CD4-positive, alpha-beta T cell treated with Interleukin-21 for 1 hour (primary cell): ENCODE results near the gene SERPINB5.
A peak's percentile ranks its signal among the peaks of the same experiment; 100 is the strongest.

Source experiments
- DNase-seq: peaks from one replicate; pipeline ENCODE4 v3.0.0-alpha.2; 2020

Gene SERPINB5

DNA sequence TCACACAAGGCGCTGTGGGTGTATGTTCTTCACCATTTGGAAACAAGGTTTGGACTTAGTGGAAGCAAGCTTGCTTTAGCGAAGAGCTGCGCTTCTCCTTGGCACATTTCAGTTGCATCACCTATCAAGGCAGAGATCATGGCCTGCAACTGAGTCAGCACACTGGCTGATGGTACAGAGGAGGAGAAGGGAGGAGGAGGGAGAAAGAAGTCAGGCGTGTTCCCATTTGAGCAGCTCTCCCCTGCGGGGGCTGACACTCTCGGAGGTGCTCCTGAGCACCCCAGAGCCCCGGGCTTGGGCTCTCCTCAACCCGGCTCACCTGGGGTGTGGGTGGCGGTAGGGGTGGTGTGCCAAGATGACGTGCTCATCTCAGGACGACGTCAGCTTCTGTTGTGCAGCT lies 6.0 kb upstream of the SERPINB5 start:
- no peak for DNase-seq

DNA sequence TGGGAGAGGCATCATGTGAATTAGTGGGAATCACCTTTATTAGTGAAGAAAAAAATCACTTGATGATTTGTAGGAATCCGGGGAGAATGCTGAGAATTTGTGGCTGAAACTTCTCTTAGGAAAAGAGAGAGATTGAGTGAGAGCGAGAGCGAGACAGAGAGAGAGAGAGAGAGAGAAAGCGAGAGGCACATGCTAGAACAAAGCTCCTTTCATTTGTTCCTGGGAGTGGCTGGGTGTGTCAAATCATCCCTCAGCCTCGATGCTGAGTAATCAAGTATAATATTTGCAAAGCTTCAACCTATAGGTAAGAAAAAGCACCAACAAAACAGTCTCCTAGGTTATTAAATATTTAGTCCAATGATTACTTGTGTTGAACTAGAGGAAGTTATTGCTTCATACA lies 4.4 kb upstream of the SERPINB5 start:
- no peak for DNase-seq

DNA sequence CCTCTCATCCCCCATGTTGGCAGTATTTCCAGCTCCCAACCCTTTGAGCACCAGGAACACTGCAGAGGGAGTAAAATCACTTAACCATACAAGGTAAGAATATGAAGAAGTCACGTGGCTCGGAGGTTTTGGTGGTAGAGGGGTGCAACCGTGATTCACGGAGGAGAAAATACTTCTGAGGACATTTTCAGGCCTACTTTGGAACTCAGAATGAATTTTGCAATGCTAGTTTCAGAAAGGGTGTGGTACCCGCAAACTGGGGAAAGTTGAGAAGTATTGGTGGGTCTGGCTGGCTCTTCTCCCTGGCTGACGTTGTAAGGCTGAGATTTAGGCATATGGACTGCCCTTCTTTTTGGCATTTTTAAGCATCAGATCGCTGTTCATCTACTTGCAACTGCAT lies 442 bp downstream of the SERPINB5 start:
- no peak for DNase-seq

DNA sequence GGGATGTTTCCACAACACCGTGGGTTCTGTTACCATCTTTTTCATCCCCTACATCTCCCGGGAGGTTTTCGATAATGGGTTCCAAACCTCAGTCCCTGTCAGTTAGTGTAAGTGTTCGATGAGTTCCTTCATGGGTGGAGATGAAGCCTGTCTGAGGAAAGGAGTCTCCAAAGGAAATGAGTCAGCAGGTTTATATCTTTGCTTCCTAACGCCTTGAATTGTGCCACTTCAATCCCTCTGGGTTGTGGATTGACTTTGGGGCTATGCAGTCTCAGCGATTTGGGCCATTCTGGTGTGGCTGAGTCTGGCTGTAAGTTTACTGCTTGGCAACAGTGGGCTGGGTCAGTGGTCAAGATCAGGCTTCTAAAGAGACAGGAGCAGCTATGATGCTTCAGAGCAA lies 1.2 kb downstream of the SERPINB5 start:
- DNase-seq, result no peak

DNA sequence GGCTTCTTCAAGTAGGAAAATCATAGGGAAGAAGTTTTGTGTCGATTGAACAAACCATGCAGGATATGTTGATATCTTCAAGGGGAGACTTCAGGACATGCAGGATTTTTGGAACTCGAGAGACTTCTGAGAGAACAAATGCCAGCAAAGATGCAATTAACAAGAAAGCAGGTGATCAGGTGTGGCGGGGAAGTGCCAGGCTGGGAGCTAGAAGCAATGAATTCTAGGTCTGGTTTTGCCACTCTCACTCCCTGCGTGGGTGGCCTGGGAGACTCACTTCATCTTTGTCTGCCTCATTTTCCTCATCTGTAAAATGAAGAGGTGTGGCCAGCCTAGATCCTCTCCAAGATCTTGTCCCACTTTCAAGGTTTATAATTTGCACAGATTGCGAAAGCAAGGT lies 3.1 kb downstream of the SERPINB5 start:
- DNase-seq, result no peak

DNA sequence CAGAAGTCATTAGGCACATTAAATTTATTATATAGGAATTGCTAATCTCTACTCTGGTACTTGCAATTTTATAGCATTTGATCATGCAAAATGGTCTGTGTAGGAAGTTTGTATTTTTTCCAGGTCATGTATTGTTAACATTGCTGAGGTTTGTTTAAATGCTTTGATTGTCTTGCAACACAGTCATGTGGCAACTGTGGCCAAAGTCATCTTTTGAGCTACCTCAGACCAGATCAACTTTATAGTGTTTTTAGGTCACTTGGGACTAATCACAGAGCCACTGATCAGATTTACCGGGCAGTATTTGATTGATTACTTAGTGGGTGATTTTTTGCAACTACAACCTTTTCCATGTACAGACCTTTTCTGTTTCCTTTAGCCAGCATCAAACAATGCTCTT lies 3.7 kb downstream of the SERPINB5 start:
- DNase-seq, result no peak

DNA sequence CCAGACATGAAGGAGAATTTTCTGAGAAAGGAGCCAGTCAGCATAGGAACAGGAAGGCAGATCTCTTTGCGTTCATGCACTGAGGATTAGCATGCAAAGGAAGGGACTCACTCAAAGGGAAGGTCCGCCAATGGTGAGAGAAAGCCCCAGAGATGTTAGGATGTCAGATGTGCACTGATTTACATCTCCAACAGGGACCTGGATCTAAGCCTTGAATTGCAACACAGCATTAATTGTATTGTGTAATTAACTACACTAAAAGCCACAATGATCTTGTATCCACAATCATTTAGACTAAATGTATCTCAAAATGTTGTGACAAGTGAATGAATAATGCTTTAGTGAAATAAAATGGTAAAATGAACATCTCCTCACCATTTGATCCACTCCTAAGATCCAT lies 4.2 kb downstream of the SERPINB5 start:
- DNase-seq, result no peak

DNA sequence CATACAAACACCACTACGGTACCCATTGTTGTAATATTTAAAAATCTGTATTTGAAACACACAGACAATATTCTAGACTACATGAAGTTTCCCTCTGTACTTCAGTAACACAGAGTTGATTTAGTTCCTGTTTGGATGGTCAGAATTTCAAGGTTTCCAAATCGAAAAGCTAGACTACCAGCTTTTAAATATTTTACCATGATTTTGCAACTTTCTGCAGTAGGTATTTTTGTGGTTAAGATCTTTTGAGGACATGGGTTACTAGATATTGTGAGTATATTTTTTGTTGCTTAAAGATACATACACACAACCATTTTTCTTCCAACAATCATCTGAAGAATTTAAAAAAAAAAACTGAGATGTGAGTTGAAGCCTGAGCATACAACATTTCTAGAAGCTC lies 10.9 kb downstream of the SERPINB5 start:
- DNase-seq, result no peak

DNA sequence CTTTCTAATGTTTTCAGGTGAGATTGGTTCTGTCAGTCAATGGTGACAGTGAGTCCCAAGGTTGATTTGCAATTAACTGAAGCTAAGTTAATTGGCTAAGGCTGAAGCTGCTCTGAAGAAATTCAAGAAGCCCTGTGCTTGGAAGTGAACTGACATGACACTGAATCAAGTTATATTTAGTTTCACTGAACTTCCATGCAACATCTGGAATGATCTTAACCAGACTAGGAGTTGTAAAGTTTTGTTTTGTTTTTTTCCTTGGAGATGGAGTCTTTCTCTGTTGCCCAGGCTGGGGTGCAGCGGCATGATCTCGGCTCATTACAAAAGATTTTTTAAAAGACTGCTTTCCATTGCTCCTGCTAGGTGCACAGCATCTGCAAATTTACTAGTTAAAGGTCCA lies 11.4 kb downstream of the SERPINB5 start:
- DNase-seq, result no peak

DNA sequence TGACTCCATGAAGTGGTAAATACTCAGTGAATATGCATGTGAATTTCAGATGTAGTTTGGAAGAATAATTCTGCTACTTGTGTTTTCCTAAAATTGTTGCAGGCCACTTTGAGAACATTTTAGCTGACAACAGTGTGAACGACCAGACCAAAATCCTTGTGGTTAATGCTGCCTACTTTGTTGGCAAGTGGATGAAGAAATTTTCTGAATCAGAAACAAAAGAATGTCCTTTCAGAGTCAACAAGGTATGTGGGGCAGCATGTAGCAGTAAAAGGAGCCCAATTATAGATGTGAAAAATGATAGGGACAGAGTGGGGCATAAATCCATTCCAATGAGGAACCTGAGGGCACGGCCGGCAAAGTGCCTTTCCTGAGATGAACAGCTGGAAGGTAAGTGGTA lies 16.1 kb downstream of the SERPINB5 start:
- DNase-seq, result no peak

DNA sequence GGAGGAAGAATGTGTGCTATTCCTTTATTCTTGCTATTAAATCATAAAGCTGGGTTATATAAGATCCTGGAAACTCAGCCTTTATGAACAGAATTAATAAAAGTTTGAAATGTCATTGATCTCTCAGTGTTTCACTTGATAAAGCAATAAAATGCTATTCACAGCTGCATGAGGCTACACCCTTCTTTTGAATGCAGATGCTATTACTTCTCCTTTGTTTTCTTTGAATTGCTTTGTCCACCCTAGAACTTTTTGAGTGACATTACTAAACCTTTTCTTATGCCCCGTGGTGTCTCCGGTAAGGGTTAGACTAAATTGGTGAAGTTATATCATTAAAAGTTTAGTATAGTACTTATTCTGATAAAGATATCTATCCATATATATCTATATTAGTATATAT lies 18.9 kb downstream of the SERPINB5 start:
- DNase-seq, result no peak

DNA sequence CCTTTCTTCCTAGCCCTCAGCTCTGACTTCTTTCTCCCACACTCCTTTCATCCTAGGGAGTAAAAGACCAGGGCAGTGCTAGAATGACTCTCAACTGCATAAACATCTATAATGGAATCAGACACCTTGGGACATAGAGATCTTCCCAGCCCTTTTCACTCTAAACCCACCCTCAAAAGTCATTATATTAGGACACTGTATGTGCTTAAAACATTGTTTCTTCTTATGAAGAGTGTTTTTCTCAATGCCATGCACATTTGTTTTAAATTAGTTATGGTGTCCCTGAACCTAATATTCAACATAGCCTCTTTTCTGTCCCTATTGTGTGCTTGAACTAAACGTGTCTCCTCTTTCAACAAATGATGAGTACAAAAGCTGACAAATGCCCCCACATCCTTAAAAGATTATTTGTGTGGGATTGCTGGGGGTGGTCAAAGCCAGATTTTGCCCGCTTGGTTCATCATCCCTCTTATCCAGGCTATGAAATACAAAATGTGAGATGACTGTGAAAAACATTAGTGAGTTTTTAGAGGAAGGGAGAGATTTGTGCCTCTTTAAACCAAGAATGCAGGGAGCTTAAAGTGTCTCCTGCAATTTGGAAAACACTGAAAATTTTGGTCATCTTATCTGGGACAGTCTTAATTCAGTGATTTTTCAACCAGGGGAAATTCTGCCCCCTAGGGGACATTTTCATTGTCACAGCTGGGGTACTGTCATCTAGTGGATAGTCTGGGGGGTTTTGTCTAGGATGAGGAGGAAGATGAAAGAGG lies 29.0 kb downstream of the SERPINB5 start:
- DNase-seq, result peak; percentile 12

DNA sequence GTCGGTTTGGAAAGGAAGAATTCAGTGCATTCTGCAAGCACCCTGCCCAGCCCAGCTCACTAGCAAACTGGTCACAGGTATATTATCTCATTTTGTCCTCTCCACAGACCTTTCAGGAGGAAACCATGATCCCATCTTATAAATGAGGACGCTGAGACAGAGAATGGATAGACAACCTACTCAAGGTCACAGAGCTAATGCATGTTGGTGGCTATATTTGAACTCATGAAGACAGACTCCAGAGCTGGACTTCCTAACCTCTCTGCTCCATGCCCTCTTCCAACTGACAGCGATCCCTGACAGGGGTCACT lies 29.5 kb downstream of the SERPINB5 start:
- no peak for DNase-seq

DNA sequence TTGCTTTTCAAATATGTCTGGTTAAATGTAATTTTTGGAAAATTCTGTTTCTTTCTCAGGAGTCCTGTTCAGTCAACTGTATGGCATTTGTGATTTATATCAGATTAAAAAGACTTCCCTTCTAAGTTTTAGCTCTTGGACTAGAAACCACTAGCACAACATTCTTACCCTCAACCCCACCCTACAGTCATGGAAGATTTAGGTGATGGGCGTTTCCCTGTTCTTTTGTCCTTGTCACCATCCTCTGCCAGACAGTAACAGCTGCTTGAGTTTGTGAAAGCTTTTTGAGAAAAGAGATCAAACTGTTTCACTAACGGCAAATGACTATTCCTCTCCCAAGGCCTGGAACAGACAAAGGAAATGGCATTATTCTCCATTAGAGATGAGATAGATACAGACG lies 31.8 kb downstream of the SERPINB5 start:
- no peak for DNase-seq

DNA sequence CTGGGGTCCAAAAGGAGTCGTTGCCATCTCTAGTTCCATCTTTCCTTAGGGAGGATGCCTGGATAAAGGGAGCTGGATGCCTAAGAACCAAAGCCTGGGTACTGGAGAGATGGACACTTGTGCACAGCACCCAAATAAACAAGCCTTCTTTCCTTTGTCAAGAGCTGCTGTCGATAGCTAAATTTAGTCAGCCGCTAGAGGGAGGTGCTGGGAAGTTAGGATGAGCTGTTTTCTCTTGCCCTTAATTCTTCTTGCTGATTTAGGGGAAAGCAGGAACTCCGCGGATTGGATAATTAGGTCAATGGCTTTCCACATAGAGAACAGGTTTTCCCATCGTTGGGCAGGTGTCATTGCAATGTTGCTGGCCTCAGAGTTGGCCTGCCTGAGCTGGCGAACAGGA lies 34.5 kb downstream of the SERPINB5 start:
- peak; percentile 4 for DNase-seq

DNA sequence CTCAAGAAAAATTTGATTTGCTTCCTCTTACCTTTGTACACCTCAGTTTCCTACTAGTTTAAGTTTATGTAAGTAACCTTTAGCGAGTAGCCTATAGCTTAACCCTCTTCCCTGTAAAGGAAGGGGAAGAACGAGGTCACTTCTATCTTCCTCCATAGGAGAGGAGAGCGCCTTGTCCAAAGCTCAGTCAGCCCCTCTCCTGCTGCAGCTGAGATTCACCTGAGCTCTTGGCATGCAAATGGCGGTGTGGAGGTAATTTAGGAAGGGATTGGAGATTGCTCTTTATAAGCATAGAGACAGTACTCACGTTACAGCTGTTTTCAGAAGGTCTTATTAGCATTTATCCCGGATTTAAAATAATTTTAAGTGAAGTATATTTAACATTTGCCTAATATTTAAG lies 37.6 kb downstream of the SERPINB5 start:
- no peak for DNase-seq

DNA sequence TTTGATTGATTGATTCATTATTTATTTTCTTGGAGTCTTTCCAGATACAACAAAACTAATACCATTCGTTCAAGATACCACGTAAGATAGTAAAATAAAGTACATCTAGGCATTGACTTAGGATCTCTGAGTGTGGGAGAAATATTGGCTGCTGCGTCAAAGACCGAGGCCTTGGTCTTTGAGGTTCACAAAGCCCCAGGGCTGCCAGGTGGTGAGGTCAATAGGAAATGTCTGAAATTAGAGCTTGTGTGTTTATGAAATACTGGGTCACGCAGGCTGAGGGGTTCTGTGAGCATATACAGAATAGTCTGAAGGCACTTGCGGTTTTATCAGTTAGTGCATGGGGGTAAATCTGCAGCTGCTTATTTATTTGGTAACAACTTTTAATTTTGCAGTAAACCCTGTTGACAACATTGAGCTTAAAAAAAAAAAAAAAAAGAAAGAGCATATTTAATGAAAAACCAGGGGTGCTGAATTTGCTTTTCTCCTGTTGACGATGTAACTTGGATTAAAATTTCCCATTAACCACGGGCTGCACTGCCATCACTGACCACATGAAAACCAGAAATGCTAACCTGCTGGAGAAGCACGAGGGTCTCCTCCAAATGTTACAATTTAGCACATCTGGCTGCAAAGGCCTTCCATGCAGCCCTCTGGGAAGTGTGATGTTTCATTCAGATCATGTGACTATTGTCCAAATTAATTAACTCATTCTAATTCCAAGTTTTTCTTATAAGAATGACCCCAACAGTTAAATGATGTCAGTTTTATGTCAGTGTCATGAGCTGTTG lies 38.3 kb downstream of the SERPINB5 start:
- no peak for DNase-seq

DNA sequence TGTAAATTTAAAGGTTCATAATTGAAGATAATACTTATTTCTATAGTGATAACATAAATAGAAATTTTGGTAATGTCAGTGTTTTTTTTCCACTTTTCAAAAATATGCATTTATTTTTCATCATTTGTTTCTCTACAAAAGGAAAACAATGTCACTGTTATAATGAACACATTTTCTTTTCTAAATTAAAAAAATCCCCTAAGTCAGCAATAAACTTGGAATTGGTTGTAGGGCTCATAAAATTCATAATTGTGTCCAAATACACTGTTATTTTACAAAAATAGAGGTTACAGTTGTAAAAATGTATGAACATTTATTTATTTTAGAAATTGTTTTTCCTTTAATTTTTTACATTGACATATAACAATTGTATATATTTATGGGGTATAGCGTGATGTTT lies 39.0 kb downstream of the SERPINB5 start:
- DNase-seq, result no peak

DNA sequence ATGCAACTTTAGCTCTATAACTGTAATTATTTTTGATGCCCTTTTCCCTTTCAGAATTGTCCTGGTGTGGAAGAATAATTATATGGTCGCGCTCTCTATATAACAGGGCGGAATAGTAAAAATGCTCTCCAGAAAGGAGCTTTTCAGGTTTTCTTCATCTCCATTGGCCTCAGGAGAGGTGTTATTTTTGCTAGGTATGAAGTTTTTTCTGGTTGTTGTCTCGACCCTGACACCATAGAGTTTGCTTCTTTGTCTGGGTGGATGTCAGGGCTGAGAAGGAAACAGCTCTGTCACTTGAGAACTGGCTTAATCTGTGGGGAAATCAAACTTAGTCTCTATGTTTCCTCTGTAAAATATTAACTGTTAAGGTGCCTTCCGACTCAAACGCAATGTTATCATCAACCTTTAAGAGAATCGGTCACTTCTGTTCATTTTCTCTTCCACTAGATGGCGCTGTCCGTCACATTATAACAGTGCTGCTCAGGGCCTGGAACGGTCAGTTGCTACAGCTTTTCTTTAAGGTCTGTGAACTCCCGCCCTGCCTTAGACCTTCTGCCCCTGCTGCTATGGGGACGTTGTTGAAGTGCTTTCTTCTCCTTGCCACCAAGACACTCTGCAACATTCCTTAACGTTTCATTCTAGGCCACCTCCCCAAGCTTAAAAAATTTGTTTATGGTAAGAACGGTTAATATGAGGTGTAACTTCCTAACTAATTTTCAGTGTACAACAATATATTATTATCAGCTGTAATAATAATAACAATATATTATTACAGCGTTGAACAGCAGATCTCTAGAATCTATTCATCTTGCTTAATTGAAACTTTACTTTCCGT lies 41.6 kb downstream of the SERPINB5 start:
- DNase-seq, result peak; percentile 65

DNA sequence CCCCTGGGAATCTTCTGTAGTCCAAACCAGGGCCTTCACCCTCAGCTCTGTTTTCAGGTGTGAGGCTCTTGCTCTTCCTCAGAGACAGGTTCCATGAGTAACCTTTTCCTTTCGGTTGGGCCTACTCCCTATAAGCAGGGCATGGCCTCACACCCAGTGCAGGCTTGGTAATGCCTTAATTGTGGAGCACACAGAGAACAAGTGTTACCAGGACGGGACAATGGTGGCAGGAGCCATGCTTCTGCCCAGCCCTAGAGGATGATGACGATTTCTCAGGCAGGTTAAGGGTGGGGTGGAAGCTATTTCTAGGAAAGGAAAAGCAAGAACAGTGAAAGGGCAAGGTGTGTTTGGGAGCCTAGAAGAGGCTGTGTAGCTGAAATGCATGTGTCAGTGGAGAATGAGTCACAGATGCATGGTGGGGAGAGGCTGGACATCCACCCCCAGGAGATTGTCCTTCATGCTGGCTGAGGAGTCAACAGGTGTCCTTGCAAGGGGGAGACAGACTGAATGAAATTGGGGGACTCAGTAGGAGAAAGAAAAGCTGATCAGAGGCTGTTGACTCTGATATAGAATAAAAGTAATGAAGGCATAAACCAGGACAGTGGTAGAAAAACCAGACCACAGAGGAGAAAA lies 43.4 kb downstream of the SERPINB5 start:
- DNase-seq, result no peak

DNA sequence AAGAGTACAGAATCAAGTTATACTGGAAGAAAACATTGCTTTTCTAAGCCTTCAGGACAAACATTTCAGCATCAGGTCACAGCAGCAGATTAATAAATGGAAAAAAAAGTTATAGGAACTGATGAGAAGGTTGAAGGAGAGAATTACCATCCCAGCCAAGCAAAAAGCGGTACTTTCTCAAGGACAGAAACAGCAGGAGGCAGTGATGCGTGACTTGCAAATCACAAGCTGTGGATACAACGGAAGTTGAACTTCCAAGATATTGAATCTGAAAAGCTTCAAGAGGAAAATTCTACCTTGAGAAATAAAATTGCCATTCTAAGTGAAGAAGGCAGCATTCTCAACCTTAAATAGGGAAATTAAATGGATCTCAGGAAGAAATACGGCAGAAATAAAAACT lies 46.9 kb downstream of the SERPINB5 start:
- no peak for DNase-seq

DNA sequence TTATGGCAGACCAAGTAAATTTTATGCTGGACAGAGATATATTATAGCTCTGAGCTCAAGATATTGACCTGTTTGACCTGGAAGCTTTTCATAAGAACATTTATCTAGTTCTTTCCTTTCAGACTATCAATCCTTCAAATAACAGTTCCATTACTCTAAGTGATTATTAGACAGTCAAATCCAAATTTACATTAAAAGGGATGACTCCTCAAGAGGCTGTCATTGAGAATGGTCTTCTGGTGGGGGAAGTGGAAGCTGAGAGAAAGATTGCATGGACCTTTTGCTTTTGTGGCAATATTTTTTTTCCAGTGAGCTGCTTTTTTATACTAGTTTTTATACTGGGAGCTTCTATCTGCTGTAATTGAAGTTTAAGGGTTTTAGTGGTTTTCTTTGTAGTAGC lies 50.5 kb downstream of the SERPINB5 start:
- no peak for DNase-seq

DNA sequence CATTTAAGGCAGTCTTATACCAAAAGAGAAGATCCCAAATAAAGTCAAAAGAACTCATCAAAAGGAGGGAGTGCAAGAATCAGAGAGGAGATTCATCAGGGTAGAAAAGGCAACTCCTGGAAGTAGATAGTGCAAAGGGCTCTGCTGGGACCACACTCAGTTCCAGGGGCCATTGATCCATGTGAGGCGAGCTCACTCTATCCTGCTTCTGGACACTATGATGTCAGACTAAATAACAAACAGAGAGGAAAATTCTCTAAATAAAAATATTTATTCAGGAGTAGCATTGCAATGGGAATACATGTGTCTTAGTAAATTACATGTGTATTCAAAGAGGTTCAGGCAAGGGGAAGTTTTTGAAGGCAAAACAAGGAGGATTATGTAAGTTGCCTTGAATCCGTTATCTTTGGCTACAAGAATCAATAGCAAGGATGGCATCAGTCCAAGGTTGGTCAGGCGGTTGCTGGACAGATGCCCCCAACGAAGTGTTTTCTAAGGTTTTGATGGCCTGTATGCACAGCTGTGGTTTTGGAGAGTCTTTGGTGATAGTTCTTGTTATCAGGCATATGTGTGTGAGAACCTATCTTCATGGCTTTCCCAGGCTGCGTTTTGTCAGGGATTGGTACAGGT lies 52.2 kb downstream of the SERPINB5 start:
- DNase-seq, result no peak
